ENCODE results near the gene PUDP.
"Not testable (repeated sequence)": the region's sequence is repeated elsewhere in the genome, so short reads cannot be mapped to it uniquely, and the experiment has no call there.

Gene PUDP

DNA sequence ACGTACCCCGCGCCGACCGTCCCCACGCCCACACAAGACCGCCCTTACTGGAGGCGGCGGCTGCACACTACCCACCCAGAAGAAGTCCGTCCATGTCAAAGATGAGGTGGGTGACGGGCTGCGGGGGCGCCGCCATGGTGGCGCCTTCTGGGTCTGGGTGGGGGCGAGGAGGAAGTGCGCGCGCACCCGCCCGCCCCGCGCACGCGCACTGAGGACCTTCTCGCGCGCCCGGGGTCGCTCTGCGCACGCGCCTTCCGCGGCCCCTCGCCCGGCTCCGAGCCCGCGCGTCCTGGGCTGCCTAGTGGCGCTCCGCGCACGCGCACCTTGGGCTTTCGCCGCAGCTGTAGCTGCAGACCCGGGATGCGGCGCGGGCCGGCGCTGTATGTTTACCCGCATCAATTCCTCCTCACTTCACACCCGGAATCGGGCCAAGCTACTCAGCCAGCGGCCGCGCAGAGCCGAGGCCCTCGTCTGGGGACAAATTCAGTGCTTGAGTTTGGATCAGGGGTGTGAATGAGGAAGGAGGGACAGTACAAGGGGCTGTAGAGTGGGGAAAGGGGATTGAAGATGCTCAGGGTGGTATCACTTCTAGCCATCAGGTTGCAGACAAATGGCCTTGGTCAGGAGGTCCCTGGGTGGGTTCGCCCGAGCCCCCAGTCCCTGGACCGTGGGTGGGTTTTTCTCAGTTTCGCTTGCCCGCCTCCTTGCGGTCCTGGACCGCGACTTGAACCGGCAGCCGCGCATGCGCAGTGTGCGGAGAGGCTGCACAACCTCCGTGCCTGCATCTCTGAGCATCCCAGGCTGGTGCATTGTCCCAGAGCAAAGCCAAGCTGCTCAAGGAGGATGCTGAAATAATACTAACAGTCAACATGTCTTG, at the start of gene PUDP:
TSS of gene PUDP (minus strand) at position 176 of the 877 bp plus-strand sequence. CDS start at position 136, 40 bp downstream.
- H3K36me3 ChIP-seq (ENCODE audit: control insufficient read depth in 2 of 2, insufficient read depth in 2 of 2, low read length in 2 of 2): no peaks in the 10 kb centered on the region
- peak within 1 kb of the TSS; percentile 84 to 98 for H3K4me3 ChIP-seq (ENCODE audit: low read length in 2 of 2)
- no peaks in the 10 kb centered on the region for H3K27me3 ChIP-seq (ENCODE audit: control insufficient read depth in 2 of 2, insufficient read depth in 2 of 2, low read length in 2 of 2)
- peak within 1 kb of the TSS; percentile 90 to 95 for H3K27ac ChIP-seq (ENCODE audit: low read depth in 2 of 2, low read length in 2 of 2)
- H3K9ac ChIP-seq (ENCODE audit: low read depth in 1 of 2, low read length in 2 of 2): peak within 1 kb of the TSS; percentile 72 to 85
- no peaks in the 10 kb centered on the region for H3K9me3 ChIP-seq (ENCODE audit: control insufficient read depth in 2 of 2, low read length in 2 of 2)
- H3K4me1 ChIP-seq (ENCODE audit: control insufficient read depth in 2 of 2, insufficient read depth in 2 of 2, low read length in 2 of 2): peaks cover 7 to 21% of the 10 kb centered on the region in 2 donors

DNA sequence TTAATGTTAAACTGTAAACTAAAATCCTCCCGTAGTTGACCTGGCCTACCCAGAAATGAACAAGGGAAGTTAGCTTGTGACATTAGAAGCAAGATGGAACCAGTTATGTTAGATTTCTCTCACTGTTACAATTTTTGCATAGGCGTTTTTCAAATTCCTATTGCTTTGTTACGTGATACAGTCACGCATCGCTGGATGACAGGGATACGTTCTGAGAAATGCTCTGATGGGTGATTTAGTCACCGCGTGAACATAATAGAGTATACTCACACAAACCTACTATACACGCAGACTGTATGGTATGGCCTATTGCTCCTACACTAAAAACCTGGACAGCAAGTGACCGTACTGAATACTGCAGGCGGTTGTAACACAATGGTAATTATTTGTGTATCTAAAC, 46.7 kb upstream of the PUDP start:
- H3K9me3 ChIP-seq (ENCODE audit: control insufficient read depth in 2 of 2, low read length in 2 of 2): no peaks in the 10 kb centered on the region
- H3K4me3 ChIP-seq (ENCODE audit: low read length in 2 of 2): no peak overlapping the region

DNA sequence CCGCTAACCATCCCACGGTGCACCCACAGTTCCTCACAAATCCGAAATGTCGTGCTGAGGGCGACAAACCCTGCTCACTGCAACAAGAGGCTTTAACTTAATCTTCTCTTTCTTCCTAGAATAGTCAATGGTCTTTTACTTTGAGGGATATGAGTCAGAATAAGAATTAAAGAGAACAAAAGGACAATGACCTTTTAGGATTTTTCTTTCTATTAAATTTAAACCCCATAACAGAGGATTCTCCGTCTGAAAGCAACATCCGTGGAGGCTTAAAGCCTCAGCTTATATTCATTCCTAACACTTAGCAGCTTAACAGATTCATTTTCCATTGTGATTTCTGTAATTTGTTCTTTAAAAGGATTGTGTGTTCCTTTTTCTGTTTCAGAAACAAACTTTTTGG, 44.9 kb upstream of the PUDP start:
- Histone ChIP-seq H3K9me3 (ENCODE audit: control insufficient read depth in 2 of 2, low read length in 2 of 2) (no peaks in the 10 kb centered on the region), H3K36me3 (ENCODE audit: control insufficient read depth in 2 of 2, insufficient read depth in 2 of 2, low read length in 2 of 2) (no peaks in the 10 kb centered on the region), H3K27me3 (ENCODE audit: control insufficient read depth in 2 of 2, insufficient read depth in 2 of 2, low read length in 2 of 2) (no peaks in the 10 kb centered on the region), H3K9ac (ENCODE audit: low read depth in 1 of 2, low read length in 2 of 2) (no peak overlapping the region), H3K27ac (ENCODE audit: low read depth in 2 of 2, low read length in 2 of 2) (no peak overlapping the region), H3K4me3 (ENCODE audit: low read length in 2 of 2) (no peak overlapping the region), H3K4me1 (ENCODE audit: control insufficient read depth in 2 of 2, insufficient read depth in 2 of 2, low read length in 2 of 2) (no peaks in the 10 kb centered on the region)

More for the DNA sequence above, 46.7 kb upstream of the PUDP start:
- H3K27ac ChIP-seq (ENCODE audit: low read depth in 2 of 2, low read length in 2 of 2): no peak overlapping the region
- H3K4me1 ChIP-seq (ENCODE audit: control insufficient read depth in 2 of 2, insufficient read depth in 2 of 2, low read length in 2 of 2): no peaks in the 10 kb centered on the region
- H3K36me3 ChIP-seq (ENCODE audit: control insufficient read depth in 2 of 2, insufficient read depth in 2 of 2, low read length in 2 of 2): no peaks in the 10 kb centered on the region
- H3K27me3 ChIP-seq (ENCODE audit: control insufficient read depth in 2 of 2, insufficient read depth in 2 of 2, low read length in 2 of 2): no peaks in the 10 kb centered on the region
- H3K9ac ChIP-seq (ENCODE audit: low read depth in 1 of 2, low read length in 2 of 2): no peak overlapping the region

DNA sequence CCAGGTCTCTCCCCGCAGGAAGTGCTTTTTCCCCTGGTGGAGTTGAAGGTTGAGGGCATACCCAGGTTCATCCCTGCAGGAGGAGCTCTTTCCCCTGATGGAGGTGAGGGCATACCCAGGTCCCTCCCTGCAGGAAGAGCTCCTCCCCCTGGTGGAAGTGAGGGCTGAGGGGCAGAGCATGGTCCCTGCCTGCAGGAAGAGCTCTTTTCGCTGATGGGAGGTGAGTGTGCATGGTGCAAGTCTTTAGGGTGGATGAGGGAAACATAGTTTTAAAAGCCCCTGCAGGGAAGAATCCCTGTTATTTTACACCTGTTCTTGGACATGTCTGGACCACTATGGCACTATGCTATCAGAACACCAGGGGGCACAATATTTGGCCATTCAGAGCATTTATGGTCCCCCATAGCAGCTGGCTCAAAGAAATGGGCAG, 43.7 kb upstream of the PUDP start:
- Histone ChIP-seq H3K36me3 (ENCODE audit: control insufficient read depth in 2 of 2, insufficient read depth in 2 of 2, low read length in 2 of 2) (no peaks in the 10 kb centered on the region), H3K9me3 (ENCODE audit: control insufficient read depth in 2 of 2, low read length in 2 of 2) (no peaks in the 10 kb centered on the region), H3K4me3 (ENCODE audit: low read length in 2 of 2) (no peak overlapping the region), H3K27ac (ENCODE audit: low read depth in 2 of 2, low read length in 2 of 2) (no peak overlapping the region), H3K27me3 (ENCODE audit: control insufficient read depth in 2 of 2, insufficient read depth in 2 of 2, low read length in 2 of 2) (no peaks in the 10 kb centered on the region), H3K4me1 (ENCODE audit: control insufficient read depth in 2 of 2, insufficient read depth in 2 of 2, low read length in 2 of 2) (no peaks in the 10 kb centered on the region), H3K9ac (ENCODE audit: low read depth in 1 of 2, low read length in 2 of 2) (no peak overlapping the region)

DNA sequence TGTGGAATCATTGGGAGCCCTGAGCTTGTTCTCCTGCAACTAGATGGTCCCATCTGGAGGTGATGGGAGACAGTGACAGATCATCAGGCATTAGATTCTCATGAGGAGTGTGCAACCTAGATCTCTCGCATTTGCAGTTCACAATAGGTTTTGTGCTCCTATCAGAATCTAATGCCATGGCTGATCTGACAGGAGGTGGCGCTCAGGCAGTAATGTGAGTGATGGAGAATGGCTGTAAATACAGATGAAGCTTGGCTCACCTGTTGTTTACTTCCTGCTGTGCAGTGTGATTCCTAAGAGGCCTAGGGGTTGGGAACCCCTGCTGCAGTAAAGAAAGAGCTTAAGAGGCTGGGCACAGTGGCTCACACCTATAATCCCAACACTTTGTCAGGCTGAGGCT, 42.2 kb upstream of the PUDP start:
- H3K4me3 ChIP-seq (ENCODE audit: low read length in 2 of 2): no peak overlapping the region
- H3K9me3 ChIP-seq (ENCODE audit: control insufficient read depth in 2 of 2, low read length in 2 of 2): no peaks in the 10 kb centered on the region
- no peak overlapping the region for H3K9ac ChIP-seq (ENCODE audit: low read depth in 1 of 2, low read length in 2 of 2)
- no peaks in the 10 kb centered on the region for H3K36me3 ChIP-seq (ENCODE audit: control insufficient read depth in 2 of 2, insufficient read depth in 2 of 2, low read length in 2 of 2)
- no peaks in the 10 kb centered on the region for H3K27me3 ChIP-seq (ENCODE audit: control insufficient read depth in 2 of 2, insufficient read depth in 2 of 2, low read length in 2 of 2)
- no peaks in the 10 kb centered on the region for H3K4me1 ChIP-seq (ENCODE audit: control insufficient read depth in 2 of 2, insufficient read depth in 2 of 2, low read length in 2 of 2)
- H3K27ac ChIP-seq (ENCODE audit: low read depth in 2 of 2, low read length in 2 of 2): no peak overlapping the region

DNA sequence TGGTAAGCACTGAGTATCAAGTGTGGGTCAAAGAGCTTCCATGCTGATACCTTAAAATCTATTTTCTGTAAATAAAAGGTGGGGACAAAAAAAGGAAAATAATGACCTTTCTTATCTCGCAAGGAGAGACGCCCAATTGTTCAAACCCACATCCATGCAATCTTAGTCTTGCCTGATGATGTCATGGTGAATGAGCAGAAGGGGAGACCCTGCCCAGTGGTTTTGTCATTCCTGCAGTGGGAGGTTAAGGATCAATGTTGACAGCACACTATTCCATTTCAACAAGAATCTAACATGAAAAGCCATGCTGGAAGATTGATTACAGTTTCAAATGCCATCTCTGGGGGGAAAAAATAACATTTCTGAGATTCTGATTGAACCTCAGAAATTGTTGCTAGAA, 40.7 kb upstream of the PUDP start:
- Histone ChIP-seq H3K4me1 (ENCODE audit: control insufficient read depth in 2 of 2, insufficient read depth in 2 of 2, low read length in 2 of 2) (no peaks in the 10 kb centered on the region), H3K27me3 (ENCODE audit: control insufficient read depth in 2 of 2, insufficient read depth in 2 of 2, low read length in 2 of 2) (no peaks in the 10 kb centered on the region), H3K36me3 (ENCODE audit: control insufficient read depth in 2 of 2, insufficient read depth in 2 of 2, low read length in 2 of 2) (no peaks in the 10 kb centered on the region), H3K9me3 (ENCODE audit: control insufficient read depth in 2 of 2, low read length in 2 of 2) (no peaks in the 10 kb centered on the region), H3K9ac (ENCODE audit: low read depth in 1 of 2, low read length in 2 of 2) (no peak overlapping the region), H3K27ac (ENCODE audit: low read depth in 2 of 2, low read length in 2 of 2) (no peak overlapping the region), H3K4me3 (ENCODE audit: low read length in 2 of 2) (no peak overlapping the region)

DNA sequence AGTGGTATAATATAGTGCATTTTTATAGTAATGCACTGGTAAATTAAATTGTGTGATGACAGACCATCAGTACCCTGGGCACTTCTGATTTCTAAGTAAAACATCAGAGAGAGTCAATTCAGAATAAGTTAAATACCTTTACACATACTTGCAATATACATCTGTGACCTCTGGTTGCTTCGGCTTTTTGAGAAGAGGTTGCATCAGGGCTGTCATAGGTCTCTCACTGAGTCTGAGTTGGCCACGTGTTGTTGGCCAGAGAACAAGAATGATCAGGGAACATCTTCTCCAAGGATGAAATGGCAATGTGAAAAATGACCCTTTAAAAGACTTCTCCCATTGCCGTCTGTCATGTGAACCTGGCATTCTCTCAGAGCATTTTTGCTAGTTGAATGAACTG, 36.9 kb upstream of the PUDP start:
- no peak overlapping the region for H3K27ac ChIP-seq (ENCODE audit: low read depth in 2 of 2, low read length in 2 of 2)

DNA sequence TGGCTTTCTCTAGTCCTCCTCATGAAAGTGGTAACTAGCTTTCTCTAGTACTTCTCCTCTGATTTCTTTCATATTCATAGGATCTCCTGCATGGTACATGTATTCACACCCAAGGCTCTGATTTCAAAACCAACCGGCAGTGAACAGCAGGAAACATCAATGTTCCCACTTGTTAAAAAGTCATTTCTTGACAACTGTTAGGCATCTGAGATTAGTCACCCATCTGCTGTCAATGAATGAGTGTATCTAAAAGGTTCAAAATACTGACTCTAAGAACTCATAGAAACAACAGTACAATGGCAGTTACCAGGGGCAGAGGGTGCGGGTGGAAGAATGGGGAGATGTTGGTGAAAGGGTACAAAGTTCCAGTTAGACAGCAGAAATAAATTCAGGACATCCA, 31.5 kb upstream of the PUDP start:
- Histone ChIP-seq H3K9ac (ENCODE audit: low read depth in 1 of 2, low read length in 2 of 2) (no peak overlapping the region), H3K36me3 (ENCODE audit: control insufficient read depth in 2 of 2, insufficient read depth in 2 of 2, low read length in 2 of 2) (no peaks in the 10 kb centered on the region), H3K27ac (ENCODE audit: low read depth in 2 of 2, low read length in 2 of 2) (no peak overlapping the region), H3K4me1 (ENCODE audit: control insufficient read depth in 2 of 2, insufficient read depth in 2 of 2, low read length in 2 of 2) (no peaks in the 10 kb centered on the region), H3K27me3 (ENCODE audit: control insufficient read depth in 2 of 2, insufficient read depth in 2 of 2, low read length in 2 of 2) (no peaks in the 10 kb centered on the region), H3K9me3 (ENCODE audit: control insufficient read depth in 2 of 2, low read length in 2 of 2) (no peaks in the 10 kb centered on the region), H3K4me3 (ENCODE audit: low read length in 2 of 2) (no peak overlapping the region)

More for the DNA sequence above, 36.9 kb upstream of the PUDP start:
- Histone ChIP-seq H3K36me3 (ENCODE audit: control insufficient read depth in 2 of 2, insufficient read depth in 2 of 2, low read length in 2 of 2) (no peaks in the 10 kb centered on the region), H3K9ac (ENCODE audit: low read depth in 1 of 2, low read length in 2 of 2) (no peak overlapping the region), H3K27me3 (ENCODE audit: control insufficient read depth in 2 of 2, insufficient read depth in 2 of 2, low read length in 2 of 2) (no peaks in the 10 kb centered on the region), H3K4me1 (ENCODE audit: control insufficient read depth in 2 of 2, insufficient read depth in 2 of 2, low read length in 2 of 2) (no peaks in the 10 kb centered on the region), H3K4me3 (ENCODE audit: low read length in 2 of 2) (no peak overlapping the region), H3K9me3 (ENCODE audit: control insufficient read depth in 2 of 2, low read length in 2 of 2) (no peaks in the 10 kb centered on the region)

DNA sequence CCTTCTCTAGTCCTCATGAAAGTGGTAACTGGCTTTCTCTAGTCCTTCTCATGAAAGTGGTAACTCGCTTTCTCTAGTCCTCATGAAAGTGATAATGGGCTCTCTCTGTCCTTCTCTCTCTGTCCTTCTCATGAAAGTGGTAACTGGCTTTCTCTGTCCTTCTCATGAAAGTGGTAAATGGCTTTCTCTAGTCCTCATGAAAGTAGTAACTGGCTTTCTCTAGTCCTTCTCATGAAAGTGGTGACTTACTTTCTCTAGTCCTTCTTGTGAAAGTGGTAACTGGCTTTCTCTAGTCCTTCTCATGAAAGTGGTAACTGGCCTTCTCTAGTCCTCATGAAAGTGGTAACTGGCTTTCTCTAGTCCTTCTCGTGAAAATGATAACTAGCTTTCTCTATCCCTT, 30.9 kb upstream of the PUDP start:
- H3K9me3 ChIP-seq (ENCODE audit: control insufficient read depth in 2 of 2, low read length in 2 of 2); H3K27ac ChIP-seq (ENCODE audit: low read depth in 2 of 2, low read length in 2 of 2); H3K9ac ChIP-seq (ENCODE audit: low read depth in 1 of 2, low read length in 2 of 2); H3K4me3 ChIP-seq (ENCODE audit: low read length in 2 of 2); H3K4me1 ChIP-seq (ENCODE audit: control insufficient read depth in 2 of 2, insufficient read depth in 2 of 2, low read length in 2 of 2); H3K36me3 ChIP-seq (ENCODE audit: control insufficient read depth in 2 of 2, insufficient read depth in 2 of 2, low read length in 2 of 2); H3K27me3 ChIP-seq (ENCODE audit: control insufficient read depth in 2 of 2, insufficient read depth in 2 of 2, low read length in 2 of 2): not testable (repeated sequence)

DNA sequence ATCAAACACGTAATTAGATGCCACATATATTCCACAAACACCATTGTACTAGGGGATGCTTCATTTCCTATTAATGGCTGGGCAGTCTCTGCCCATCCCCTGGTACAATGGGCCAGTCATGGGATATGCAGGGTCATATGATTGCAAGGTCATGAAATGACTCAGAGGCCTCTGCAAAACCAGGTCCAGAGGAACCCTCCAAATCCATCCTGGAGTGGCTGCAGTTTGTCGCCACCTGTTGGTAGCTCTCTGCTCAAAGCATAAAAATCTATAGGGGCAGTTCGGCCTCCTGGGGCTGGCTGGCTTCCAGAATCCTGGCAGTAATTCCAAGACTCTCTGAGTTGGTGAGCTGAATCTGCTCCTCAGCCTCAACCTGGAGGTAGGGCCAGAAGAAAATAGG, 22.9 kb upstream of the PUDP start:
- Histone ChIP-seq H3K4me3 (ENCODE audit: low read length in 2 of 2) (no peak overlapping the region), H3K9ac (ENCODE audit: low read depth in 1 of 2, low read length in 2 of 2) (no peak overlapping the region), H3K36me3 (ENCODE audit: control insufficient read depth in 2 of 2, insufficient read depth in 2 of 2, low read length in 2 of 2) (no peaks in the 10 kb centered on the region), H3K9me3 (ENCODE audit: control insufficient read depth in 2 of 2, low read length in 2 of 2) (no peaks in the 10 kb centered on the region), H3K27me3 (ENCODE audit: control insufficient read depth in 2 of 2, insufficient read depth in 2 of 2, low read length in 2 of 2) (no peaks in the 10 kb centered on the region), H3K4me1 (ENCODE audit: control insufficient read depth in 2 of 2, insufficient read depth in 2 of 2, low read length in 2 of 2) (no peaks in the 10 kb centered on the region), H3K27ac (ENCODE audit: low read depth in 2 of 2, low read length in 2 of 2) (no peak overlapping the region)
